SK-N-SH (cell line): ENCODE results near the gene ENPP7. TPM values are rescaled to one million over a fixed set of nuclear protein-coding genes. Genes with fewer than 3 reads are reported as not detected.

ENCODE experiments used
- CTCF ChIA-PET: fragments of 300-600, 350-600 bp; formaldehyde crosslinking; extraction: SDS; loops from one replicate; lab custom pipeline; 2021; lab: Yijun Ruan, JAX
- POLR2A ChIA-PET: fragments of 350-600 bp; sonication (Branson Sonifier 250); formaldehyde crosslinking; extraction: SDS; loops from one replicate; lab custom pipeline; 2020; ENCODE audit warnings: antibody characterized with exemption, inconsistent platforms; lab: Yijun Ruan, JAX
- DNase-seq: peaks from one replicate; pipeline ENCODE4 v3.0.0; 2012
- H2AFZ ChIP-seq: fragments of 200-600 bp; sonication (generic); 2 replicates; pipeline ENCODE4 v1.8.1; 2016; ENCODE audit warnings: antibody characterized with exemption, mild to moderate bottlenecking, low read depth
- H3F3A ChIP-seq: fragments of 200-600 bp; sonication (generic); replicated peaks from 2 replicates; pipeline ENCODE3; 2016; ENCODE audit warnings: antibody characterized with exemption, mild to moderate bottlenecking; ENCODE audit not compliant: insufficient read depth
- H3K27ac ChIP-seq, 2 experiments: fragments of 200-500 bp in 1 of 2; fragments of 200-600 bp in 1 of 2; sonication (Bioruptor generic) in 1 of 2; sonication (generic), shearing (Covaris generic) in 1 of 2; 2 replicates each; pipeline versions ENCODE4 v1.5.1 to v1.6.1; 2014 to 2016; ENCODE audit warnings: low read depth in 2 of 2, inconsistent platforms in 1 of 2, low read length in 1 of 2, mild to moderate bottlenecking in 1 of 2, mixed read lengths in 1 of 2
- H3K27me3 ChIP-seq: fragments of 200-600 bp; sonication (generic), shearing (Covaris generic); 2 replicates; pipeline ENCODE4 v1.6.1; 2016; ENCODE audit warnings: mixed run types; ENCODE audit not compliant: insufficient read depth
- H3K36me3 ChIP-seq, 2 experiments: fragments of 200-500 bp in 1 of 2; fragments of 200-600 bp in 1 of 2; sonication (Bioruptor generic) in 1 of 2; sonication (generic) in 1 of 2; replicated peaks in 1 of 2; 2 replicates each; pipeline versions ENCODE3 to v1.5.1; 2014 to 2016; ENCODE audit warnings: low read length in 1 of 2, mild to moderate bottlenecking in 1 of 2; ENCODE audit not compliant: insufficient read depth in 2 of 2, control insufficient read depth in 1 of 2
- H3K4me1 ChIP-seq, 2 experiments: fragments of 200-500 bp in 1 of 2; fragments of 200-600 bp in 1 of 2; sonication (Bioruptor generic) in 1 of 2; sonication (generic), shearing (Covaris generic) in 1 of 2; 2 replicates each; pipeline versions ENCODE4 v1.5.1 to v1.6.1; 2014 to 2016; ENCODE audit warnings: low read depth in 1 of 2, low read length in 1 of 2, mixed run types in 1 of 2; ENCODE audit not compliant: insufficient read depth in 2 of 2, control insufficient read depth in 1 of 2
- H3K4me2 ChIP-seq: fragments of 200-600 bp; sonication (generic), shearing (Covaris generic); 2 replicates; pipeline ENCODE4 v1.6.1; 2017; ENCODE audit warnings: mixed run types
- H3K4me3 ChIP-seq, 2 experiments: fragments of 200-500 bp in 1 of 2; fragments of 200-600 bp in 1 of 2; sonication (Bioruptor generic) in 1 of 2; sonication (generic), shearing (Covaris generic) in 1 of 2; 2 replicates each; pipeline versions ENCODE4 v1.5.1 to v1.8.1; 2014 to 2016; ENCODE audit warnings: low read depth in 2 of 2, inconsistent platforms in 1 of 2, low read length in 1 of 2, mild to moderate bottlenecking in 1 of 2, mixed read lengths in 1 of 2, moderate library complexity in 1 of 2
- H3K79me2 ChIP-seq: fragments of 200-600 bp; sonication (generic); 2 replicates; pipeline ENCODE4 v1.8.1; 2017; ENCODE audit warnings: mild to moderate bottlenecking; ENCODE audit not compliant: insufficient read depth
- H3K9ac ChIP-seq: fragments of 200-600 bp; sonication (generic); 2 replicates; pipeline ENCODE4 v1.6.1; 2017; ENCODE audit warnings: mixed run types
- H3K9me2 ChIP-seq: fragments of 200-600 bp; sonication (generic); 2 replicates; pipeline ENCODE4 v1.6.1; 2017; ENCODE audit warnings: mixed run types
- H3K9me3 ChIP-seq: fragments of 200-600 bp; sonication (generic); 2 replicates; pipeline ENCODE4 v1.6.1; 2017; ENCODE audit warnings: mixed run types, mild to moderate bottlenecking, moderate library complexity
- H4K20me1 ChIP-seq: fragments of 200-600 bp; sonication (generic); 2 replicates; pipeline ENCODE4 v1.6.1; 2017; ENCODE audit warnings: mild to moderate bottlenecking, mixed run types; ENCODE audit not compliant: insufficient read depth
- EP300 ChIP-seq, 2 experiments: IDR thresholded peaks; 2 replicates each; pipeline versions ENCODE4 v1.4.0 to v1.6.1; 2012; ENCODE audit warnings: borderline replicate concordance in 1 of 2, low read depth in 1 of 2, low read length in 1 of 2
- EZH2phosphoT487 ChIP-seq: fragments of 200-600 bp; sonication (generic); IDR thresholded peaks from 2 replicates; pipeline ENCODE4 v1.6.1; 2017; ENCODE audit warnings: low read depth, mixed run types, mild to moderate bottlenecking, antibody characterized with exemption, moderate library complexity, borderline replicate concordance
- FOXJ3 ChIP-seq: sonication (generic); formaldehyde crosslinking; IDR thresholded peaks from 2 replicates; pipeline ENCODE4 v1.5.1; 2020; ENCODE audit warnings: mild to moderate bottlenecking, missing genetic modification reagents
- FOXM1 ChIP-seq: IDR thresholded peaks from 2 replicates; pipeline ENCODE4 v1.4.0; 2012; ENCODE audit warnings: low read depth, mild to moderate bottlenecking
- GATA2 ChIP-seq: sonication (generic); formaldehyde crosslinking; IDR thresholded peaks from 2 replicates; pipeline ENCODE4 v1.5.0; 2020; ENCODE audit warnings: mild to moderate bottlenecking, missing genetic modification reagents
- MXI1 ChIP-seq: IDR thresholded peaks from 2 replicates; pipeline ENCODE4 v1.6.1; 2012; ENCODE audit warnings: mild to moderate bottlenecking, low read depth, low read length, improper control_type of control experiment
- NFIC ChIP-seq: IDR thresholded peaks from 2 replicates; pipeline ENCODE4 v1.4.0; 2012; ENCODE audit warnings: borderline replicate concordance
- PBX3 ChIP-seq: IDR thresholded peaks from 2 replicates; pipeline ENCODE4; 2012
- RFX5 ChIP-seq: IDR thresholded peaks from 2 replicates; pipeline ENCODE4 v1.6.1; 2012; ENCODE audit warnings: mild to moderate bottlenecking, improper control_type of control experiment, low read length
- RXRA ChIP-seq: IDR thresholded peaks from 2 replicates; pipeline ENCODE4 v1.4.0; 2012; ENCODE audit warnings: low read depth, mild to moderate bottlenecking, borderline replicate concordance
- TEAD4 ChIP-seq: IDR thresholded peaks from 2 replicates; pipeline ENCODE4 v1.4.0; 2012; ENCODE audit warnings: mild to moderate bottlenecking, borderline replicate concordance; ENCODE audit not compliant: insufficient read depth
- YY1 ChIP-seq: IDR thresholded peaks from 2 replicates; pipeline ENCODE4 v1.4.0; 2012; ENCODE audit warnings: low read depth, mild to moderate bottlenecking
- WGBS: methylation state at CpG from one replicate; pipeline ENCODE4 v1.1.6; 2017; ENCODE audit warnings: low lambda C conversion rate; 5-methylcytosine and 5-hydroxymethylcytosine counted together
- polyA plus RNA-seq, 3 experiments: library from polyadenylated mRNA; depleted of rRNA; stranded (reverse); fragments of >200 nt; gene quantifications; 2 replicates each; pipeline ENCODE4 v1.2.3, GENCODE V29; 2012
- TF ChIP-seq, protein P1 (sequence below): fragments of 150-350 bp; IDR thresholded peaks from 2 replicates; pipeline ENCODE4 v1.6.1; 2016; ENCODE audit warnings: mild to moderate bottlenecking, low read depth, low read length

ENPP7 gene
- polyA plus RNA-seq, 1 of the 3 experiments (the other 2 are of a cell fraction), result not detected

DNA sequence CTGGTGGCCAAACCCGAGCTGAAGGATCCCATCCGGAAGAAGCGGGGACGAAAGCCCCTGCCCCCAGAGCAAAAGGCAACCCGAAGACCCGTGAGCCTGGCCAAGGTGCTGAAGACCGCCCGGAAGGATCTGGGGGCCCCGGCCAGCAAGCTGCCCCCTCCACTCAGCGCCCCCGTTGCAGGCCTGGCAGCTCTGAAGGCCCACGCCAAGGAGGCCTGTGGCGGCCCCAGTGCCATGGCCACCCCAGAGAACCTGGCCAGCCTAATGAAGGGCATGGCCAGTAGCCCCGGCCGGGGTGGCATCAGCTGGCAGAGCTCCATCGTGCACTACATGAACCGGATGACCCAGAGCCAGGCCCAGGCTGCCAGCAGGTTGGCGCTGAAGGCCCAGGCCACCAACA is 53.1 kb downstream of the ENPP7 start:
- POLR2A ChIA-PET, result interaction anchor here (0.6 to 1.6 kb wide), 2 partner anchors 13 to 1195 kb away, joined by 4 to 7 read pairs; partner anchors contain the start of gene CBX8
- no peak for DNase-seq
- Histone ChIP-seq H3K9me2 (no peaks in the 10 kb centered on the region), H3K4me2 (no peak overlapping the region), H2AFZ (no peak overlapping the region), H3K9ac (no peak overlapping the region), H3K4me1 (peaks cover 0 to 44% of the 10 kb centered on the region in 2 experiments; a peak in 3 of 4 replicates), H4K20me1 (peaks cover 34% of the 10 kb centered on the region; the same call in 1 of the 2 replicates), H3K9me3 (no peaks in the 10 kb centered on the region), H3F3A (peaks cover 8% of the 10 kb centered on the region), H3K4me3 (no peak overlapping the region), H3K36me3 (peaks cover 8 to 56% of the 10 kb centered on the region in 2 experiments), H3K27ac (no peak overlapping the region), H3K79me2 (peaks cover 29% of the 10 kb centered on the region), H3K27me3 (no peaks in the 10 kb centered on the region)
- CTCF ChIA-PET, result interaction anchor here (0.9 to 1.4 kb wide), 4 partner anchors 13 to 56 kb away, joined by 3 to 5 read pairs (median 3); partner anchors contain the start of gene CBX8
- 97% methylated on average over 11 of the region's 18 CpGs for whole genome bisulfite sequencing
- TF ChIP-seq, protein P1, sequence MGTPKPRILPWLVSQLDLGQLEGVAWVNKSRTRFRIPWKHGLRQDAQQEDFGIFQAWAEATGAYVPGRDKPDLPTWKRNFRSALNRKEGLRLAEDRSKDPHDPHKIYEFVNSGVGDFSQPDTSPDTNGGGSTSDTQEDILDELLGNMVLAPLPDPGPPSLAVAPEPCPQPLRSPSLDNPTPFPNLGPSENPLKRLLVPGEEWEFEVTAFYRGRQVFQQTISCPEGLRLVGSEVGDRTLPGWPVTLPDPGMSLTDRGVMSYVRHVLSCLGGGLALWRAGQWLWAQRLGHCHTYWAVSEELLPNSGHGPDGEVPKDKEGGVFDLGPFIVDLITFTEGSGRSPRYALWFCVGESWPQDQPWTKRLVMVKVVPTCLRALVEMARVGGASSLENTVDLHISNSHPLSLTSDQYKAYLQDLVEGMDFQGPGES, result no peak
- TF ChIP-seq NFIC, result no peak
- no peak for TF ChIP-seq TEAD4
- no peak for TF ChIP-seq EZH2phosphoT487
- no peak for TF ChIP-seq GATA2 (CRISPR knock-in tag)
- TF ChIP-seq RXRA, result no peak
- no peak for TF ChIP-seq EP300 (IDR thresholded peaks at IDR 0.05; ENCODE audit: borderline replicate concordance in 1 of 2, low read depth in 1 of 2, low read length in 1 of 2)
- TF ChIP-seq FOXM1, result no peak
- no peak for TF ChIP-seq YY1
- TF ChIP-seq PBX3, result no peak
- TF ChIP-seq RFX5, result no peak

GRCh38 chr17:79784353-79785016 is 53.7 kb downstream of the ENPP7 start:
- POLR2A ChIA-PET, result interaction anchor here (0.6 to 1.6 kb wide), 2 partner anchors 13 to 1196 kb away, joined by 4 to 7 read pairs; partner anchors contain the start of gene CBX8
- no peaks in the 10 kb centered on the region for H3K9me2 ChIP-seq
- H3K27ac ChIP-seq, result no peak overlapping the region
- peaks cover 0 to 38% of the 10 kb centered on the region in 2 experiments; a peak in 2 of 4 replicates for H3K4me1 ChIP-seq
- no peaks in the 10 kb centered on the region for H3K9me3 ChIP-seq
- H4K20me1 ChIP-seq, result peaks cover 29% of the 10 kb centered on the region; the same call in 1 of the 2 replicates
- H3K27me3 ChIP-seq, result no peaks in the 10 kb centered on the region
- no peak overlapping the region for H3K9ac ChIP-seq
- peaks cover 12% of the 10 kb centered on the region for H3F3A ChIP-seq
- TF ChIP-seq FOXJ3 (CRISPR knock-in tag) (no peak), MXI1 (no peak)
- peaks cover 23% of the 10 kb centered on the region; the same call in 1 of the 2 replicates for H3K79me2 ChIP-seq
- H3K4me2 ChIP-seq, result no peak overlapping the region
- WGBS, result 95% methylated on average over 21 of the region's 31 CpGs
- CTCF ChIA-PET, result interaction anchor here (0.9 to 1.4 kb wide), 5 partner anchors 10 to 56 kb away, joined by 3 to 5 read pairs (median 3); partner anchors contain the start of gene CBX8
- DNase-seq, result no peak
- H3K36me3 ChIP-seq, result peaks cover 8 to 56% of the 10 kb centered on the region in 2 experiments
- no peak overlapping the region for H3K4me3 ChIP-seq
- H2AFZ ChIP-seq, result no peak overlapping the region
